ENCODE data around the gene LRP1. TPM values are rescaled to one million over a fixed set of nuclear protein-coding genes. Genes with fewer than 3 reads are reported as not detected.

The LRP1 gene
- total RNA-seq, 1 experiment from 2014 or later, result 9.0 TPM

DNA sequence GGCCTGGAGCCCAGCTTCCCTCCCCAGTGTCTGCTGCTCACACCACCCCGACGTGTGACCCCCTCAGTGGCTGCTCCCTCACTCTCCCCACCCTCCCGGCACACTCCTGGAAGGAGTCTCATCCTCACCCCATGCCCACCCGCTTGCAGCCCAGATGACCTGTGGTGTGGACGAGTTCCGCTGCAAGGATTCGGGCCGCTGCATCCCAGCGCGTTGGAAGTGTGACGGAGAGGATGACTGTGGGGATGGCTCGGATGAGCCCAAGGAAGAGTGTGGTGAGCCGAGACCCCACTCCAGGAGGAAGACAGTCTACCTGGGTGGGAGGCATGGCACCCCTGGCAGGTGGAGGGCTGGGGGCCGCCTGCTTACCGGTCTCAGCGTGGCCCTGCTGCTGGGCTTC is 73.3 kb downstream of the LRP1 start:
- ATAC-seq (no peak), DNase-seq (ENCODE audit: low read depth, low spot score) (no peak)
- CTCF ChIA-PET, result no interaction called here
- intact Hi-C loops (cut with micrococcal nuclease; ENCODE audit: unreplicated experiment), result no loop called here
- Histone ChIP-seq H3K9me3 (ENCODE audit: control insufficient read depth, insufficient read depth, low read depth, low read length) (no peaks in the 10 kb centered on the region), H3K36me3 (ENCODE audit: control insufficient read depth, insufficient read depth, low read length) (no peaks in the 10 kb centered on the region), H3K4me1 (ENCODE audit: control insufficient read depth, insufficient read depth, low read length) (no peaks in the 10 kb centered on the region), H3K27ac (ENCODE audit: low read length) (no peak overlapping the region), H3K27me3 (ENCODE audit: control insufficient read depth, insufficient read depth, low read length) (no peaks in the 10 kb centered on the region), H3K4me3 (ENCODE audit: low read depth in 2 of 2, low read length in 2 of 2) (no peak overlapping the region)
- in situ Hi-C loops (cut with HindIII; ENCODE audit: low pct_unique_long_range_greater_than_20kb, low sequenced_read_pairs), result no loop called here
- POLR2A ChIA-PET, result no interaction called here
- TF ChIP-seq, protein P1, sequence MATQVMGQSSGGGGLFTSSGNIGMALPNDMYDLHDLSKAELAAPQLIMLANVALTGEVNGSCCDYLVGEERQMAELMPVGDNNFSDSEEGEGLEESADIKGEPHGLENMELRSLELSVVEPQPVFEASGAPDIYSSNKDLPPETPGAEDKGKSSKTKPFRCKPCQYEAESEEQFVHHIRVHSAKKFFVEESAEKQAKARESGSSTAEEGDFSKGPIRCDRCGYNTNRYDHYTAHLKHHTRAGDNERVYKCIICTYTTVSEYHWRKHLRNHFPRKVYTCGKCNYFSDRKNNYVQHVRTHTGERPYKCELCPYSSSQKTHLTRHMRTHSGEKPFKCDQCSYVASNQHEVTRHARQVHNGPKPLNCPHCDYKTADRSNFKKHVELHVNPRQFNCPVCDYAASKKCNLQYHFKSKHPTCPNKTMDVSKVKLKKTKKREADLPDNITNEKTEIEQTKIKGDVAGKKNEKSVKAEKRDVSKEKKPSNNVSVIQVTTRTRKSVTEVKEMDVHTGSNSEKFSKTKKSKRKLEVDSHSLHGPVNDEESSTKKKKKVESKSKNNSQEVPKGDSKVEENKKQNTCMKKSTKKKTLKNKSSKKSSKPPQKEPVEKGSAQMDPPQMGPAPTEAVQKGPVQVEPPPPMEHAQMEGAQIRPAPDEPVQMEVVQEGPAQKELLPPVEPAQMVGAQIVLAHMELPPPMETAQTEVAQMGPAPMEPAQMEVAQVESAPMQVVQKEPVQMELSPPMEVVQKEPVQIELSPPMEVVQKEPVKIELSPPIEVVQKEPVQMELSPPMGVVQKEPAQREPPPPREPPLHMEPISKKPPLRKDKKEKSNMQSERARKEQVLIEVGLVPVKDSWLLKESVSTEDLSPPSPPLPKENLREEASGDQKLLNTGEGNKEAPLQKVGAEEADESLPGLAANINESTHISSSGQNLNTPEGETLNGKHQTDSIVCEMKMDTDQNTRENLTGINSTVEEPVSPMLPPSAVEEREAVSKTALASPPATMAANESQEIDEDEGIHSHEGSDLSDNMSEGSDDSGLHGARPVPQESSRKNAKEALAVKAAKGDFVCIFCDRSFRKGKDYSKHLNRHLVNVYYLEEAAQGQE (IDR thresholded peaks at IDR 0.05; ENCODE audit: insufficient read depth in 1 of 2, low read depth in 2 of 2, low read length in 1 of 2), result no peak
- TF ChIP-seq TCF7L2 (IDR thresholded peaks at IDR 0.05; ENCODE audit: low read depth, low read length), result no peak
- TF ChIP-seq, protein P2, sequence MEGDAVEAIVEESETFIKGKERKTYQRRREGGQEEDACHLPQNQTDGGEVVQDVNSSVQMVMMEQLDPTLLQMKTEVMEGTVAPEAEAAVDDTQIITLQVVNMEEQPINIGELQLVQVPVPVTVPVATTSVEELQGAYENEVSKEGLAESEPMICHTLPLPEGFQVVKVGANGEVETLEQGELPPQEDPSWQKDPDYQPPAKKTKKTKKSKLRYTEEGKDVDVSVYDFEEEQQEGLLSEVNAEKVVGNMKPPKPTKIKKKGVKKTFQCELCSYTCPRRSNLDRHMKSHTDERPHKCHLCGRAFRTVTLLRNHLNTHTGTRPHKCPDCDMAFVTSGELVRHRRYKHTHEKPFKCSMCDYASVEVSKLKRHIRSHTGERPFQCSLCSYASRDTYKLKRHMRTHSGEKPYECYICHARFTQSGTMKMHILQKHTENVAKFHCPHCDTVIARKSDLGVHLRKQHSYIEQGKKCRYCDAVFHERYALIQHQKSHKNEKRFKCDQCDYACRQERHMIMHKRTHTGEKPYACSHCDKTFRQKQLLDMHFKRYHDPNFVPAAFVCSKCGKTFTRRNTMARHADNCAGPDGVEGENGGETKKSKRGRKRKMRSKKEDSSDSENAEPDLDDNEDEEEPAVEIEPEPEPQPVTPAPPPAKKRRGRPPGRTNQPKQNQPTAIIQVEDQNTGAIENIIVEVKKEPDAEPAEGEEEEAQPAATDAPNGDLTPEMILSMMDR (IDR thresholded peaks at IDR 0.05), result no peak
- TF ChIP-seq POLR2AphosphoS5 (IDR thresholded peaks at IDR 0.05; ENCODE audit: low read depth, low read length), result no peak
- no peak for TF ChIP-seq SIN3A (IDR thresholded peaks at IDR 0.05; ENCODE audit: borderline replicate concordance, insufficient read depth, low read depth, low read length)
- no TSS peak for BruUV-seq (replicated peaks)

DNA sequence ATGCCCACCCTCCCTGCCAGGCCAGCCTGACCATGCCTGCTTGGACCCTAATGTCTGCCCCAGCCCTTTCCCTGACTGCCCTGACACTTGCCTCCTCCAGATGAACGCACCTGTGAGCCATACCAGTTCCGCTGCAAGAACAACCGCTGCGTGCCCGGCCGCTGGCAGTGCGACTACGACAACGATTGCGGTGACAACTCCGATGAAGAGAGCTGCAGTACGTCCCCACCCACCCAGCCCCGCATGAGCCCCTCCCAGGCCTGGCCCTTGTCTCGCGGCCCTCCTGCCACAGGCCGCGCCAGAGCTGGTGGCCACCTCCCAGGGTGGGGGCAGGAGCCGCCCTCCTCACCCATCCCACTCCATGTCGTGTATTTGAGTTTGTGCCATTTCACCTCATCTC is 74.0 kb downstream of the LRP1 start:
- no TSS peak for BruUV-seq (replicated peaks)
- intact Hi-C loops (cut with micrococcal nuclease; ENCODE audit: unreplicated experiment), result no loop called here
- no peak overlapping the region for H3K27ac ChIP-seq (ENCODE audit: low read length)
- DNase-seq (ENCODE audit: low read depth, low spot score), result no peak
- no peak for TF ChIP-seq TCF7L2 (IDR thresholded peaks at IDR 0.05; ENCODE audit: low read depth, low read length)
- TF ChIP-seq, protein P2 (IDR thresholded peaks at IDR 0.05), result no peak
- H3K9me3 ChIP-seq (ENCODE audit: control insufficient read depth, insufficient read depth, low read depth, low read length), result no peaks in the 10 kb centered on the region
- ATAC-seq, result no peak
- ChIA-PET CTCF (no interaction called here), POLR2A (no interaction called here)
- H3K27me3 ChIP-seq (ENCODE audit: control insufficient read depth, insufficient read depth, low read length), result no peaks in the 10 kb centered on the region
- H3K4me1 ChIP-seq (ENCODE audit: control insufficient read depth, insufficient read depth, low read length), result no peaks in the 10 kb centered on the region
- in situ Hi-C loops (cut with HindIII; ENCODE audit: low pct_unique_long_range_greater_than_20kb, low sequenced_read_pairs), result no loop called here
- H3K36me3 ChIP-seq (ENCODE audit: control insufficient read depth, insufficient read depth, low read length), result no peaks in the 10 kb centered on the region
- no peak overlapping the region for H3K4me3 ChIP-seq (ENCODE audit: low read depth in 2 of 2, low read length in 2 of 2)

DNA sequence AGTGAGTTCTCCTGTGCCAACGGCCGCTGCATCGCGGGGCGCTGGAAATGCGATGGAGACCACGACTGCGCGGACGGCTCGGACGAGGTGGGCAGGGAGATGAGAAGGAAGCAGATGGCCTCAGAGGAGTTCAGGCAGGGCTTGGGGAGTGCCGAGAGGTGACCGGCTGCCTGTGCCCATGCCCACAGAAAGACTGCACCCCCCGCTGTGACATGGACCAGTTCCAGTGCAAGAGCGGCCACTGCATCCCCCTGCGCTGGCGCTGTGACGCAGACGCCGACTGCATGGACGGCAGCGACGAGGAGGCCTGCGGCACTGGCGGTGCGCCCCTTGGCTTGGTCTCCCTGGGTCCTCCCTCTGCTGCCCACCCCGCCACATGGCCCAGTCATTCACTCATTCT is 74.9 kb downstream of the LRP1 start:
- BruUV-seq (replicated peaks), result no TSS peak
- ChIA-PET POLR2A (no interaction called here), CTCF (no interaction called here)
- no peak for TF ChIP-seq TCF7L2 (IDR thresholded peaks at IDR 0.05; ENCODE audit: low read depth, low read length)
- TF ChIP-seq, protein P1 (IDR thresholded peaks at IDR 0.05; ENCODE audit: insufficient read depth in 1 of 2, low read depth in 2 of 2, low read length in 1 of 2), result no peak
- no peak for TF ChIP-seq SIN3A (IDR thresholded peaks at IDR 0.05; ENCODE audit: borderline replicate concordance, insufficient read depth, low read depth, low read length)
- TF ChIP-seq, protein P2 (IDR thresholded peaks at IDR 0.05), result no peak
- no peak for TF ChIP-seq POLR2AphosphoS5 (IDR thresholded peaks at IDR 0.05; ENCODE audit: low read depth, low read length)
- ATAC-seq (no peak), DNase-seq (ENCODE audit: low read depth, low spot score) (no peak)
- H3K27me3 ChIP-seq (ENCODE audit: control insufficient read depth, insufficient read depth, low read length), result no peaks in the 10 kb centered on the region
- no peak overlapping the region for H3K4me3 ChIP-seq (ENCODE audit: low read depth in 2 of 2, low read length in 2 of 2)
- H3K9me3 ChIP-seq (ENCODE audit: control insufficient read depth, insufficient read depth, low read depth, low read length), result no peaks in the 10 kb centered on the region
- in situ Hi-C loops (cut with HindIII; ENCODE audit: low pct_unique_long_range_greater_than_20kb, low sequenced_read_pairs) (no loop called here), intact Hi-C loops (cut with micrococcal nuclease; ENCODE audit: unreplicated experiment) (no loop called here)
- H3K4me1 ChIP-seq (ENCODE audit: control insufficient read depth, insufficient read depth, low read length), result no peaks in the 10 kb centered on the region
- no peaks in the 10 kb centered on the region for H3K36me3 ChIP-seq (ENCODE audit: control insufficient read depth, insufficient read depth, low read length)
- H3K27ac ChIP-seq (ENCODE audit: low read length), result no peak overlapping the region
